Type B pancreatic cell (in vitro differentiated cells): Measurements from ENCODE around the gene ADH1A. TPM values are rescaled to one million over a fixed set of nuclear protein-coding genes. Genes with fewer than 3 reads are reported as not detected.
"Not testable (repeated sequence)": the region's sequence is repeated elsewhere in the genome, so short reads cannot be mapped to it uniquely, and the experiment has no call there.

Source experiments
- DNase-seq: peaks from one replicate; pipeline ENCODE4 v3.0.0; 2021; ENCODE audit warnings: mixed read lengths; ENCODE audit not compliant: unreplicated experiment; ENCODE audit errors: extremely low spot score
- H3K27ac Mint-ChIP-seq: 2 replicates; pipeline ENCODE4 v1.8.0; 2021; ENCODE audit warnings: mild to moderate bottlenecking, mixed read lengths
- H3K27me3 Mint-ChIP-seq: 2 replicates; pipeline ENCODE4 v1.8.0; 2021; ENCODE audit warnings: mixed read lengths
- H3K36me3 Mint-ChIP-seq: 2 replicates; pipeline ENCODE4 v1.8.0; 2021; ENCODE audit warnings: mixed read lengths
- H3K4me1 Mint-ChIP-seq: one replicate; pipeline ENCODE4 v1.8.0; 2021; ENCODE audit warnings: mixed read lengths; ENCODE audit not compliant: unreplicated experiment
- H3K4me3 Mint-ChIP-seq: 2 replicates; pipeline ENCODE4 v1.8.0; 2021; ENCODE audit warnings: mild to moderate bottlenecking, mixed read lengths
- H3K9me3 Mint-ChIP-seq: 2 replicates; pipeline ENCODE4 v1.8.0; 2021; ENCODE audit warnings: mixed read lengths
- total RNA-seq: library from RNA; stranded (reverse); gene quantifications from 2 replicates; pipeline ENCODE4 v1.2.1, GENCODE V29; 2021; ENCODE audit warnings: low replicate concordance
- TF ChIP-seq, protein P1 (sequence below): fragments of 200-600 bp; sonication (generic); conservative IDR thresholded peaks from 2 replicates; pipeline ENCODE4 v1.5.0; 2021; ENCODE audit warnings: antibody characterized with exemption, mild to moderate bottlenecking

ADH1A gene
- total RNA-seq, 1 donor from 2014 or later, result 6.4 TPM

DNA sequence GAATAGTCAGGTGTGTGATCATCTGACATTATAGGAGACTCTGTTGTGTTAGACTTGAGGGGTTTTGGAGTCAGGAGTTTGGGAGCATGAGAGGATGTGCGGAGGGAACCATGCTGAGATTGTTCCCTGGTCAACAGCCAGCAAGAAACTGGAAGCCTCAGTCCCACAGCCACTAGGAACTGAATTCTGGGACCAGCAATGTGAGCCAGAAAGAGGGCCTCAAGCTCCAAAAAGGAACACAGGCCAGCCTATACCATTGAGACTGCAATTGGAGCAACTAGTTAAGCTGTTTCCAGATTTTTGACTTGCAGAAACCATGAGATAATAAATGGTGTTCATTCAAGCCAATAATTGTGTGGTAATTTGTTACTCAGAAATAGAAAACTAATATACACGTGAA, 39.1 kb upstream of the ADH1A start:
- no peaks in the 10 kb centered on the region for H3K4me1 Mint-ChIP-seq
- H3K36me3 Mint-ChIP-seq, result no peaks in the 10 kb centered on the region
- peaks cover 4% of the 10 kb centered on the region for H3K9me3 Mint-ChIP-seq
- no peak overlapping the region for H3K4me3 Mint-ChIP-seq
- no peak for DNase-seq
- TF ChIP-seq, protein P1, sequence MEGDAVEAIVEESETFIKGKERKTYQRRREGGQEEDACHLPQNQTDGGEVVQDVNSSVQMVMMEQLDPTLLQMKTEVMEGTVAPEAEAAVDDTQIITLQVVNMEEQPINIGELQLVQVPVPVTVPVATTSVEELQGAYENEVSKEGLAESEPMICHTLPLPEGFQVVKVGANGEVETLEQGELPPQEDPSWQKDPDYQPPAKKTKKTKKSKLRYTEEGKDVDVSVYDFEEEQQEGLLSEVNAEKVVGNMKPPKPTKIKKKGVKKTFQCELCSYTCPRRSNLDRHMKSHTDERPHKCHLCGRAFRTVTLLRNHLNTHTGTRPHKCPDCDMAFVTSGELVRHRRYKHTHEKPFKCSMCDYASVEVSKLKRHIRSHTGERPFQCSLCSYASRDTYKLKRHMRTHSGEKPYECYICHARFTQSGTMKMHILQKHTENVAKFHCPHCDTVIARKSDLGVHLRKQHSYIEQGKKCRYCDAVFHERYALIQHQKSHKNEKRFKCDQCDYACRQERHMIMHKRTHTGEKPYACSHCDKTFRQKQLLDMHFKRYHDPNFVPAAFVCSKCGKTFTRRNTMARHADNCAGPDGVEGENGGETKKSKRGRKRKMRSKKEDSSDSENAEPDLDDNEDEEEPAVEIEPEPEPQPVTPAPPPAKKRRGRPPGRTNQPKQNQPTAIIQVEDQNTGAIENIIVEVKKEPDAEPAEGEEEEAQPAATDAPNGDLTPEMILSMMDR, result no peak
- H3K27me3 Mint-ChIP-seq, result no peaks in the 10 kb centered on the region
- H3K27ac Mint-ChIP-seq, result no peak overlapping the region

DNA sequence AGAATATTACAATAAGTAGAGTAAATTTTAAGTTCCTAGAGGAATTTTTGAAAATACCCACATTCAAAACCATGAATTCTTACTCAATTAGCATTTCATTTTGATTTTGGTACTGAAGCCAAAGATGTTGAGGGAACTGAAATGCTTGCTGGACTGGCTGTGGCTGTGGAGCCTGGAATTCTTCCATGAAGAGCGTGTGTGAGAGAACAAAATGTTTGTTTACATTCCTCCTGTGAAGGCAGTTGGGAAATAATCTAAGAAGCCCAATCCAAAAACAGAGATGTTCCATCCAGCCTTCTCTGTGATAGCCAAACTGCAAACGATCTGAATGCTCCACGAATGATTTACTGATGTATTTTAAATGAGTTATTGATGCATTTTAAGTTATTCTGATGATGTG, 34.2 kb upstream of the ADH1A start:
- Mint-ChIP-seq H3K36me3 (no peaks in the 10 kb centered on the region), H3K9me3 (no peaks in the 10 kb centered on the region), H3K27ac (no peak overlapping the region), H3K4me1 (no peaks in the 10 kb centered on the region), H3K4me3 (no peak overlapping the region), H3K27me3 (no peaks in the 10 kb centered on the region)
- TF ChIP-seq, protein P1, result no peak
- no peak for DNase-seq

DNA sequence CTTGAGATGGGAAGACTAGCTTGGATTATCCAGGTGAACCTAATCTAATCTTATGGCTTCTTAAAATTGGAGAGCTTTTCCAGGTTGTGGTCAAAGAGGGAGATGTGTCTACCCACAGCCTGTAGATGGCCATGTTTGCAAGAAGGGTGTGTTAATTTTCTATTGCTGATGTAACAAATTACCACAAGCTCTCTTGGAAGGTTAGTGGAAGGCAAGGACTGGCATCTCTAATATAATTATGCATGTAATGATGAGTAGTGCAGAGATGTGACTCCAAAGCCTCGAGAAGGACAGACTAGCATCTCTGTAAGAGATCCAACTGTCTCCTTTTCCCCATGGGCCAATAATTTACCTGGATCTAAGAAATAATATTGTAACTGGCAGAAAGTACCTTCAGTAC, 33.6 kb upstream of the ADH1A start:
- DNase-seq, result no peak
- Mint-ChIP-seq H3K27ac (no peak overlapping the region), H3K9me3 (no peaks in the 10 kb centered on the region), H3K27me3 (no peaks in the 10 kb centered on the region), H3K4me1 (no peaks in the 10 kb centered on the region), H3K36me3 (no peaks in the 10 kb centered on the region), H3K4me3 (no peak overlapping the region)
- TF ChIP-seq, protein P1, result no peak

DNA sequence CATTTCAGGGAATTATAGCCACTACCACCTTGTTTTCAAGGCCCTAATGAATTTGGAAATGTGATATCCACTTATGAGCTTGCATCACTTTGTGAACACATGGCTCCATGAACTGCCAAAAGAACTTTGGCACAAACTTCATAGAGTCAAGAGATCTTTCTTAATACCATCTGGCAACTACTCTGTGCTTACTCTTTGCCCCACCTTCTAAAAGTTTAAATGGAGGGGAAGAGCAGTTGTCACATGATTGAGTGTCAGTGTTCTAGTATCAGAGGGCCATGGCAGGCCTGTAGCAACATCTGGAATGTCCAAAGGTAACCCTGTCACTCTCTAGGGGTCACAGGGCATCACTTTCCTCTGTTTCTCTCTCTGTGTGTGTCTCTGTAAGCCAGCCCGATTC, 33.0 kb upstream of the ADH1A start:
- H3K4me1 Mint-ChIP-seq, result no peaks in the 10 kb centered on the region

DNA sequence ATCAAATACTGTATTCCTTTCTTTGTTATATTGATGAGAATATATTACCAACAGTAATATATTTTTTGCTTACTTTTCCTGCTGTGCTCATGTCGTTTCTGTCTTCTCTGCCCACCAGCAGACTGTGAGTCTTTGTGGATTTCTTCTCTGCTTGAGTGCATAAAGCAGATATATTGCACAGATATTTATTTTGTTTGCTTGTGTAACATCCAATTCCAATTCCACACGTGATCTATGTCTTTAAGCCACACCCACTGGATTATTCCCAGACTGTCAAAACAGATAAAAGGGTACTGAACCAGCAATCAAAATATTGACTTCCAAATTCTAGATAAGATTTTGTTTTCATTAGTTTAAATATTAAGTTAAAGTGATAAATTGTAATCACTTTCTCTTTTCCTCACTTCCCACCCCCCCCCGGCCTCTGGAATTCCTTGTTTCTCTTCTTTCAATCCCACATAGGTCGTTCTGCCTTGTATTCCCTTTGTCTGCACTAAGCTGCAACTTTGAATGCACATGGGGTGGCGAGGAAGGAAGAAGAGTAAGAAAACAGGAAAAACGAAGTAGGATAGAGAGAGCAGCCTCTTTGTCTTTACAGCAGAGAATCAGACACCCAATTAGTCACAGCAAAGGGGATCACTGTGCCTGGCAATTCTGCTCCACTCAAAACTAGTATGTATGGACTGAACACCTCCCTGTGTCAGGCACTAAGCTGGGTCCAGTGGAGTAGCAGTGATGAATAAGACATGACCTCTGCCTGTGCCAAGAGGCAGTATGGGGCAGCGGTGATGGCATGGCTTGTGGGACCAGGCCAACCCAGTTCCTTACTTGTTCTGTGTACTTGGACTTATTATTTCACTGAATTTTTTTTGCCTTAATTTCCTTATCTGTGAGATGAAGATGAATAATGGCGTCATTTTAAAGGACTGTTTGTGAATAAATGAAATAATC, 30.7 kb upstream of the ADH1A start, which contains the start of gene ADH1B:
ADH1B (minus strand) TSS at position 161 of the 951 bp plus-strand sequence; CDS start at position 91, 70 bp downstream.
- Mint-ChIP-seq H3K4me3 (no peak within 1 kb of the TSS), H3K9me3 (no peaks in the 10 kb centered on the region), H3K36me3 (no peaks in the 10 kb centered on the region), H3K27ac (no peak within 1 kb of the TSS), H3K4me1 (no peaks in the 10 kb centered on the region), H3K27me3 (no peaks in the 10 kb centered on the region)
- TF ChIP-seq, protein P1, result no peak
- DNase-seq, result no peak

More for the DNA sequence above, 33.0 kb upstream of the ADH1A start:
- no peak for DNase-seq
- Mint-ChIP-seq H3K9me3 (no peaks in the 10 kb centered on the region), H3K27ac (no peak overlapping the region), H3K4me3 (no peak overlapping the region), H3K36me3 (no peaks in the 10 kb centered on the region), H3K27me3 (no peaks in the 10 kb centered on the region)
- TF ChIP-seq, protein P1, result no peak

DNA sequence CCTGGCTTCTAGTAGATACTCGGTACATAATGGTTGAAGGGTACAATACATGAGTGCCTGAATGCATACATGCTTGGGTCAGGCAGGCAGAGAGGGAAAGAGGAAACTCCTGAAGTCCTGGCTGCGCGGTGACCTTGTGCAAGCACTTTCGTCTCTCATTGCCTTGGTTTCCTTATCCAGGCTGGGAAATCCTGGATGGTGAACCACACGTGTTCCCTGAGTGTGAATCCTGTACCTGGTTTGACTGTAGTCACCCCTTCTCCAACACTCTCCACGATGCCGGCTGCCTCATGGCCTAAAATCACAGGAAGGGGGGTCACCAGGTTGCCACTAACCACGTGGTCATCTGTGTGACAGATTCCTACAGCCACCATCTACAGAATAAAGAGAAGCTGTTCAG, 27.0 kb upstream of the ADH1A start:
- H3K4me1 Mint-ChIP-seq, H3K9me3 Mint-ChIP-seq, H3K36me3 Mint-ChIP-seq, H3K4me3 Mint-ChIP-seq, DNase-seq, H3K27ac Mint-ChIP-seq, H3K27me3 Mint-ChIP-seq: not testable (repeated sequence)
